ENCODE data around the gene PLS1. TPM values are rescaled to one million over a fixed set of nuclear protein-coding genes. Genes with fewer than 3 reads are reported as not detected.
"Not testable (repeated sequence)": the region's sequence is repeated elsewhere in the genome, so short reads cannot be mapped to it uniquely, and the experiment has no call there.

The PLS1 gene
- total and polyA plus RNA-seq, 2 experiments from 2014 or later = 0.54 to 0.58 TPM

GRCh38 chr3:142580061-142580423, 16.2 kb upstream of the PLS1 start:
- Histone ChIP-seq H2AFZ (peak overlapping the region; percentile 91), H3K36me3 (ENCODE audit: low read depth) (no peaks in the 10 kb centered on the region), H3K9me3 (ENCODE audit: low read depth) (no peaks in the 10 kb centered on the region), H3K9me2 (ENCODE audit: insufficient read depth) (no peaks in the 10 kb centered on the region), H4K20me1 (ENCODE audit: insufficient read depth) (no peaks in the 10 kb centered on the region), H3K27ac (peak overlapping the region; percentile 90; the same call in 1 of the 2 replicates), H3K9ac (no peak overlapping the region), H3K4me2 (ENCODE audit: unreplicated experiment) (no peak overlapping the region), H3K4me3 (no peak overlapping the region), H3K27me3 (replicated peaks; ENCODE audit: insufficient read depth) (no peaks in the 10 kb centered on the region), H3K4me1 (ENCODE audit: insufficient read depth) (peaks cover 33% of the 10 kb centered on the region), H3K79me2 (ENCODE audit: insufficient read depth) (peaks cover 34% of the 10 kb centered on the region), H3F3A (ENCODE audit: insufficient read depth) (peaks cover 20% of the 10 kb centered on the region)
- no peak for DNase-seq
- no peak for TF ChIP-seq EZH2 (IDR thresholded peaks at IDR 0.05; ENCODE audit: insufficient read depth, poor library complexity, severe bottlenecking)
- TF ChIP-seq EZH2phosphoT487 (IDR thresholded peaks at IDR 0.05; ENCODE audit: insufficient read depth, low read depth) = no peak
- in situ Hi-C loops (cut with MboI) = no loop called here
- 43% methylated on average over 1 of the region's 1 CpG for WGBS, 2 experiments (ENCODE audit: low coverage in 1 of 2, low lambda C conversion rate in 2 of 2, missing lambda C conversion rate in 2 of 2)

GRCh38 chr3:142581070-142581469, 15.1 kb upstream of the PLS1 start:
- H4K20me1 ChIP-seq (ENCODE audit: insufficient read depth); H3K4me2 ChIP-seq (ENCODE audit: unreplicated experiment); H3K9ac ChIP-seq; H2AFZ ChIP-seq; H3K9me2 ChIP-seq (ENCODE audit: insufficient read depth); H3K27me3 ChIP-seq (replicated peaks; ENCODE audit: insufficient read depth); H3K27ac ChIP-seq; H3K4me3 ChIP-seq; H3K9me3 ChIP-seq (ENCODE audit: low read depth); DNase-seq; H3K36me3 ChIP-seq (ENCODE audit: low read depth); in situ Hi-C loops (cut with MboI): not testable (repeated sequence)
- H3K4me1 ChIP-seq (ENCODE audit: insufficient read depth) = peaks cover 26% of the 10 kb centered on the region
- peaks cover 20% of the 10 kb centered on the region for H3F3A ChIP-seq (ENCODE audit: insufficient read depth)
- peaks cover 24% of the 10 kb centered on the region for H3K79me2 ChIP-seq (ENCODE audit: insufficient read depth)
- 71 to 76% methylated on average over 11 of the region's 11 CpGs for WGBS, 2 experiments (ENCODE audit: low coverage in 1 of 2, low lambda C conversion rate in 2 of 2, missing lambda C conversion rate in 2 of 2)

- peak overlapping the region; percentile 59 for H3K4me2 ChIP-seq (ENCODE audit: unreplicated experiment)
Observed at GRCh38 chr3:142586803-142587406, 9.3 kb upstream of the PLS1 start.

GRCh38 chr3:142588703-142589102, 7.5 kb upstream of the PLS1 start:
- no peaks in the 10 kb centered on the region for H3K9me2 ChIP-seq (ENCODE audit: insufficient read depth)
- TF ChIP-seq EZH2phosphoT487 (IDR thresholded peaks at IDR 0.05; ENCODE audit: insufficient read depth, low read depth) (no peak), EZH2 (IDR thresholded peaks at IDR 0.05; ENCODE audit: insufficient read depth, poor library complexity, severe bottlenecking) (no peak)
- in situ Hi-C loops (cut with MboI) = no loop called here
- H3K9ac ChIP-seq = no peak overlapping the region
- H3K4me3 ChIP-seq = no peak overlapping the region
- H3F3A ChIP-seq (ENCODE audit: insufficient read depth) = no peaks in the 10 kb centered on the region
- no peak overlapping the region for H3K4me2 ChIP-seq (ENCODE audit: unreplicated experiment)
- no peaks in the 10 kb centered on the region for H3K9me3 ChIP-seq (ENCODE audit: low read depth)
- no peaks in the 10 kb centered on the region for H3K27me3 ChIP-seq (replicated peaks; ENCODE audit: insufficient read depth)
- H3K36me3 ChIP-seq (ENCODE audit: low read depth) = no peaks in the 10 kb centered on the region
- peak overlapping the region; percentile 5; the same call in 1 of the 2 replicates for H2AFZ ChIP-seq
- WGBS, 2 experiments (ENCODE audit: low coverage in 1 of 2, low lambda C conversion rate in 2 of 2, missing lambda C conversion rate in 2 of 2) = 8 to 9% methylated on average over 1 of the region's 1 CpG
- H3K79me2 ChIP-seq (ENCODE audit: insufficient read depth) = no peaks in the 10 kb centered on the region
- H3K4me1 ChIP-seq (ENCODE audit: insufficient read depth) = peaks cover 4% of the 10 kb centered on the region; the same call in 1 of the 2 replicates
- DNase-seq = peak; percentile 12
- no peak overlapping the region for H3K27ac ChIP-seq
- no peaks in the 10 kb centered on the region for H4K20me1 ChIP-seq (ENCODE audit: insufficient read depth)

More at GRCh38 chr3:142586803-142587406, 9.3 kb upstream of the PLS1 start:
- H3K9me2 ChIP-seq (ENCODE audit: insufficient read depth) = no peaks in the 10 kb centered on the region
- H3K4me3 ChIP-seq = no peak overlapping the region
- no peak for TF ChIP-seq EZH2phosphoT487 (IDR thresholded peaks at IDR 0.05; ENCODE audit: insufficient read depth, low read depth)
- TF ChIP-seq EZH2 (IDR thresholded peaks at IDR 0.05; ENCODE audit: insufficient read depth, poor library complexity, severe bottlenecking) = no peak
- H3K9ac ChIP-seq = no peak overlapping the region
- in situ Hi-C loops (cut with MboI) = no loop called here
- H3F3A ChIP-seq (ENCODE audit: insufficient read depth) = no peaks in the 10 kb centered on the region
- 25 to 32% methylated on average over 2 of the region's 2 CpGs for WGBS, 2 experiments (ENCODE audit: low coverage in 1 of 2, low lambda C conversion rate in 2 of 2, missing lambda C conversion rate in 2 of 2)
- no peak overlapping the region for H3K27ac ChIP-seq
- peak; percentile 92 for DNase-seq
- peaks cover 4% of the 10 kb centered on the region; the same call in 1 of the 2 replicates for H3K4me1 ChIP-seq (ENCODE audit: insufficient read depth)
- peak overlapping the region; percentile 57; the same call in 1 of the 2 replicates for H2AFZ ChIP-seq
- no peaks in the 10 kb centered on the region for H3K36me3 ChIP-seq (ENCODE audit: low read depth)
- H4K20me1 ChIP-seq (ENCODE audit: insufficient read depth) = no peaks in the 10 kb centered on the region
- no peaks in the 10 kb centered on the region for H3K27me3 ChIP-seq (replicated peaks; ENCODE audit: insufficient read depth)
- no peaks in the 10 kb centered on the region for H3K79me2 ChIP-seq (ENCODE audit: insufficient read depth)
- no peaks in the 10 kb centered on the region for H3K9me3 ChIP-seq (ENCODE audit: low read depth)

- H2AFZ ChIP-seq; H3K79me2 ChIP-seq (ENCODE audit: insufficient read depth); H3K4me2 ChIP-seq (ENCODE audit: unreplicated experiment); H3K4me3 ChIP-seq; H3K9me2 ChIP-seq (ENCODE audit: insufficient read depth); H4K20me1 ChIP-seq (ENCODE audit: insufficient read depth); H3K36me3 ChIP-seq (ENCODE audit: low read depth); H3F3A ChIP-seq (ENCODE audit: insufficient read depth); H3K27me3 ChIP-seq (replicated peaks; ENCODE audit: insufficient read depth); H3K4me1 ChIP-seq (ENCODE audit: insufficient read depth); DNase-seq; H3K9me3 ChIP-seq (ENCODE audit: low read depth); H3K9ac ChIP-seq; H3K27ac ChIP-seq: not testable (repeated sequence)
- WGBS, 2 experiments (ENCODE audit: low coverage in 1 of 2, low lambda C conversion rate in 2 of 2, missing lambda C conversion rate in 2 of 2) = 87 to 90% methylated on average over 7 of the region's 7 CpGs
- in situ Hi-C loops (cut with MboI) = loop anchor here (5.0 to 10.0 kb wide), 2 partner anchors 223 to 400 kb away; no protein-coding TSS in a partner anchor
Observed at GRCh38 chr3:142592268-142592667, 3.9 kb upstream of the PLS1 start.
